ENCODE data around the gene TMEM184B. TPM values are rescaled to one million over a fixed set of nuclear protein-coding genes. Genes with fewer than 3 reads are reported as not detected.
A peak's percentile ranks its signal among the peaks of the same experiment; 100 is the strongest.

TMEM184B gene
- total RNA-seq, 1 donor from 2014 or later, result 62.8 TPM

DNA sequence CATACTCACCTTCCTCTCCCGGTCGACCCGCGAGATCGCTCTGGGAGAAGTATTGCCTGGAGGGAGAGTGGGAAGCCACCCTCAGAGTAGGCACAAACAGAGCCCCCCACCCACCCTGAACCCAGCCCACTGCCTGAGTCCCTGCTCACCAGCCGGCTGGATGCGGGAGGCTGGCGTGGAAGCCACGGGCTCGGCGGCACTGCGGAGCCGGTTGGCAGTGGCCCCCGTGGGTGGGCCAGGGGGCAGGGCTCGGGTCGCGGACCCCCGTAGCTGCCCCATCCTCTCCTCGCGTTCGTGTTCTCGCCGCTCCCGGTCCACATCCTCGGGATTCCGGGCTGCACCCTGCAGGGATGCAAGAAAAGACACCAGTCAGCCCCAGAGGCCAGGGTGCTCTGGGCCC, 21.4 kb upstream of the TMEM184B start:
- no peaks in the 10 kb centered on the region for H3K27me3 Mint-ChIP-seq (ENCODE audit: low read depth)
- H3K4me1 Mint-ChIP-seq, result peaks cover 14% of the 10 kb centered on the region
- peak overlapping the region; percentile 21 for H3K27ac Mint-ChIP-seq
- H3K9me3 Mint-ChIP-seq, result no peaks in the 10 kb centered on the region
- peaks cover 25% of the 10 kb centered on the region for H3K36me3 Mint-ChIP-seq
- no peak for DNase-seq (ENCODE audit: low spot score in 2 of 2, unreplicated experiment in 2 of 2)
- no peak overlapping the region for H3K4me3 Mint-ChIP-seq
- TF ChIP-seq, protein P1, sequence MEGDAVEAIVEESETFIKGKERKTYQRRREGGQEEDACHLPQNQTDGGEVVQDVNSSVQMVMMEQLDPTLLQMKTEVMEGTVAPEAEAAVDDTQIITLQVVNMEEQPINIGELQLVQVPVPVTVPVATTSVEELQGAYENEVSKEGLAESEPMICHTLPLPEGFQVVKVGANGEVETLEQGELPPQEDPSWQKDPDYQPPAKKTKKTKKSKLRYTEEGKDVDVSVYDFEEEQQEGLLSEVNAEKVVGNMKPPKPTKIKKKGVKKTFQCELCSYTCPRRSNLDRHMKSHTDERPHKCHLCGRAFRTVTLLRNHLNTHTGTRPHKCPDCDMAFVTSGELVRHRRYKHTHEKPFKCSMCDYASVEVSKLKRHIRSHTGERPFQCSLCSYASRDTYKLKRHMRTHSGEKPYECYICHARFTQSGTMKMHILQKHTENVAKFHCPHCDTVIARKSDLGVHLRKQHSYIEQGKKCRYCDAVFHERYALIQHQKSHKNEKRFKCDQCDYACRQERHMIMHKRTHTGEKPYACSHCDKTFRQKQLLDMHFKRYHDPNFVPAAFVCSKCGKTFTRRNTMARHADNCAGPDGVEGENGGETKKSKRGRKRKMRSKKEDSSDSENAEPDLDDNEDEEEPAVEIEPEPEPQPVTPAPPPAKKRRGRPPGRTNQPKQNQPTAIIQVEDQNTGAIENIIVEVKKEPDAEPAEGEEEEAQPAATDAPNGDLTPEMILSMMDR (IDR thresholded peaks at IDR 0.05; ENCODE audit: unreplicated experiment), result no peak

DNA sequence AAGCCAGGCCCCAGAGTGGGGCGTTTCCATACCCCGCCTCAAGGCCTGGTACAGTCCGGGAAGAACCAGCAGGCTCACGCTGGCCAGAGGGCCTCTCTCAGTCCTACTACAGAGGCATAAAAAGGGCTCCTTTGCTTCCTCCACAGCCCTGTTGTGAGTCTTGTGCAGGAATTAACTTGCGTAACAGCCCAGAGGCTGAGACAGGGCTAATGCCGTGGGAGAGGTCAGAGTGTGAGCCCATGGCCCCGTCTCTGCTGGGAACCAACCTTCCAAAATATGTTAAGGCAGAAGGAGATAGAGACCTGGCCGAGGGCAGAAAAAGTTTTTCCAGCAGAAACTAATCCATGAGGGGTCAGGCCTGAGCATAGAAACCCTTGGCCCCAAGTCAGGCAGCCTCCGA, 19.9 kb upstream of the TMEM184B start:
- H3K4me3 Mint-ChIP-seq, result no peak overlapping the region
- no peak for DNase-seq (ENCODE audit: low spot score in 2 of 2, unreplicated experiment in 2 of 2)
- H3K4me1 Mint-ChIP-seq, result peaks cover 7% of the 10 kb centered on the region
- H3K36me3 Mint-ChIP-seq, result peaks cover 21% of the 10 kb centered on the region
- H3K27me3 Mint-ChIP-seq (ENCODE audit: low read depth), result no peaks in the 10 kb centered on the region
- H3K9me3 Mint-ChIP-seq, result no peaks in the 10 kb centered on the region
- peak overlapping the region; percentile 85 for H3K27ac Mint-ChIP-seq
- TF ChIP-seq, protein P1 (IDR thresholded peaks at IDR 0.05; ENCODE audit: unreplicated experiment), result no peak

DNA sequence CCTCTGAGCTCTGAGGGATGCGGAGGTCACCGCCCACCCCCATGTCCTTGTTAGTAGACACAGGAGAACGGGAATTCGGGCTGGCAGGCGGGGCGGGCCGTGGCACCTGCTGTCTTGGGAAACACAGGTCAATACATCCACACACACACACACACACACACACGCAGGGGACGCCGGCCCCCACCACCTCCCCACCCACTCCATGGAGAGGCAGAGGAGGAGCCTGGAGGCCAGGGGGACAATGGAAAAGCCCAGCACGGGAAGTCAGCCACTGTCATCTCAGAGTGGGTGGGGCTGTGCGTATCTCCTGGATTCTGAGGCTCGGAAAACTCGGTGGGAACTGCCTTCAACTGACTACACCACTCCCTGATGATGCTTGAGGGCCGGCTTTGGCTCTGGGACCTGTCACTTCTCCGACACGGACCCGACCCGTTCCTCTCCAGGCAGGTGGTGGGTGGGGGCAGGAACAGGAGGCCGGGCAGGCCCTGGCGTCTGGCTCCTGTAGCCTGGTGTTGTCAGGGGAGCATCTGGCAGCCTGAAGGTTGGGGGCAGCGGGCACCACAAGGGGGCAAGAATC, 18.5 kb upstream of the TMEM184B start:
- Mint-ChIP-seq H3K9me3 (no peaks in the 10 kb centered on the region), H3K27ac (peak overlapping the region; percentile 80), H3K4me3 (no peak overlapping the region), H3K4me1 (peaks cover 10% of the 10 kb centered on the region), H3K27me3 (ENCODE audit: low read depth) (no peaks in the 10 kb centered on the region), H3K36me3 (peaks cover 20% of the 10 kb centered on the region)
- TF ChIP-seq, protein P1 (IDR thresholded peaks at IDR 0.05; ENCODE audit: unreplicated experiment), result no peak
- no peak for DNase-seq (ENCODE audit: low spot score in 2 of 2, unreplicated experiment in 2 of 2)

DNA sequence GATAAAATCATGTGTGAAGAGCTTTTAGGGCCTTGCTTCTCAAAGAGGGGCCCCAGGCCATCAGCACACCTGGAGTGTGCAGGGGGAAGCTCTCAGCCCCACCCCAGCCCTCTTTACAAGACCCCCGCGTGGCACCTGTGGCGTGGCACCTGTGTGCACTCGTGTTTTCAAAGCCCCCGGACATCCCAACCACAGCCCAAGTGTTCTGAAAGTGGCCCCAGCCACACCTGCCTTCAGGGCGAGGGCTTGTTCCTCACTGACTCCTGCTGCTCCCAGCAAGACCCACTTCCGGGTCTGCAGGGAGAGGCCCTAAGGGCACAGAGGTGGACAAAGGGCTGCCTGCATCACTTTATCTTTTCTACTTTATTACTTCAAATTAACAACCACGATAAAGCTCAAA, 17.5 kb upstream of the TMEM184B start:
- H3K27me3 Mint-ChIP-seq (ENCODE audit: low read depth), result no peaks in the 10 kb centered on the region
- H3K4me3 Mint-ChIP-seq, result no peak overlapping the region
- DNase-seq (ENCODE audit: low spot score in 2 of 2, unreplicated experiment in 2 of 2), result no peak
- peaks cover 20% of the 10 kb centered on the region for H3K36me3 Mint-ChIP-seq
- H3K4me1 Mint-ChIP-seq, result peaks cover 10% of the 10 kb centered on the region
- no peaks in the 10 kb centered on the region for H3K9me3 Mint-ChIP-seq
- peak overlapping the region; percentile 78 for H3K27ac Mint-ChIP-seq
- TF ChIP-seq, protein P1 (IDR thresholded peaks at IDR 0.05; ENCODE audit: unreplicated experiment), result no peak

DNA sequence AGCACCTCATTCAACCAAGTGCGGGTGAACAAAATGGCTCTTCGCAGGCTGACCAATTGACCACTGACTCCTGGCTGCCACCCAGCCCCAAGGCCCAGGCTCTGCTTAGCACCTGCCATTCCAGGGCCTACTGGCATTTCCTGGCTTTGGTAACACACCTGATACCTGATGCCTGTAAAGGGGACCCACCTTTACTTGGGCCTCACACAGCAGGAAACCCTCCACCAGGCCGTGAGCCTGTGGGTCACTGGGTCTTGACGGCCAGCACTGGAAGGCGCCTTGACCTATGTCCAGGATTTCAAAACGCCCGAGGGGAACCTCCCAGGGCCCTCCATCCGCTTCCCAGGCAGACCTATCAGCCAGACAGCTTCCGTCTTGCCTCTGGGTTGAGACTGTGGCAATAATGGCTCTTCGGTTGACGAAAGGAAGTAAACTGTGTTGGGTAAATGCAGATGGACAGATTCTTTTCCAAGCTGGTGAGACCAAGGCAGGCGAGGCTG, 16.8 kb upstream of the TMEM184B start:
- H3K9me3 Mint-ChIP-seq, result no peaks in the 10 kb centered on the region
- no peaks in the 10 kb centered on the region for H3K27me3 Mint-ChIP-seq (ENCODE audit: low read depth)
- peaks cover 10% of the 10 kb centered on the region for H3K4me1 Mint-ChIP-seq
- TF ChIP-seq, protein P1 (IDR thresholded peaks at IDR 0.05; ENCODE audit: unreplicated experiment), result no peak
- H3K27ac Mint-ChIP-seq, result peak overlapping the region; percentile 78
- no peak for DNase-seq (ENCODE audit: low spot score in 2 of 2, unreplicated experiment in 2 of 2)
- no peak overlapping the region for H3K4me3 Mint-ChIP-seq
- H3K36me3 Mint-ChIP-seq, result peaks cover 18% of the 10 kb centered on the region
